A204.1 (cell line): Measurements from ENCODE around the gene HRH3.

Source experiments
- FAIRE-seq: peaks from 2 replicates; lab custom pipeline; 2012; peaks lifted over from hg19 to GRCh38; lab: Jason Lieb, UNC

HRH3 gene

GRCh38 chr20:62197801-62198200, 22.3 kb downstream of the HRH3 start:
- no peak for FAIRE-seq

DNA sequence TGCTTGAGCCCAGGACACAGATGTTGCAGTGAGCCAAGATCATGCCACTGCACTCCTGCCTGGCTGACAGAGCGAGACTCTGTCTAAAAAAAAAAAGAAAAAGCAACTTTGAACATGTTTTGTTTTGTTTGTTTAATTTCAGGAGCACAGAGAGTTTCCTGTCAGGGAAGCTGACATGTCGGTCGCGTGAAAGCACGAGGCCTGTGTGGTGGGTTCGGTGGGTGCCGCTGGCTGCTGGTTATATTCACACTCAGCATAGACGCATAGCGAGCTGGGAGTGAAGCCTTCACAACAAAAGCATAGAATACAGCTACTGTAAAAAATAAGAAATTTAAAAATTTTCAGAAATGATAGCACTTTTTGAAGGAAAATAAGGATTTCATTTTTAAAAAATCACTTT, 22.8 kb downstream of the HRH3 start:
- FAIRE-seq = no peak

DNA sequence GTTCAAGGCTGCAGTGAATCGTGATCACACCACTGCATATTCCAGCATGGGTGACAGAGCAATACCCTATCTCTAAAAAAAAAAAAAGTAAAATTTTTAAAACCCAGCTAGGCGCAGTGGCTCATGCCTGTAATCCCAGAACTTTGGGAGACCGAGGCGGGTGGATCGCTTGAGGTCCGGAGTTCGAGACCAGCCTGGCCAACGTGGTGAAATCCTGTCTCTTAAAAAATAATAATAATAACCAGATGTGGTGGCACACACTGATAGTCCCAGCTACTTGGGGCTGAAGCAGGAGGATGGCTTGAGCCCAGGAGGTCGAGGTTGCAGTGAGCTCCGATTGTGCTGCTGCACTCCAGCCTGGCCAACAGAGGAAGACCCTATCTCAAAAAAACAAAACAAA, 23.8 kb downstream of the HRH3 start:
- FAIRE-seq = no peak

DNA sequence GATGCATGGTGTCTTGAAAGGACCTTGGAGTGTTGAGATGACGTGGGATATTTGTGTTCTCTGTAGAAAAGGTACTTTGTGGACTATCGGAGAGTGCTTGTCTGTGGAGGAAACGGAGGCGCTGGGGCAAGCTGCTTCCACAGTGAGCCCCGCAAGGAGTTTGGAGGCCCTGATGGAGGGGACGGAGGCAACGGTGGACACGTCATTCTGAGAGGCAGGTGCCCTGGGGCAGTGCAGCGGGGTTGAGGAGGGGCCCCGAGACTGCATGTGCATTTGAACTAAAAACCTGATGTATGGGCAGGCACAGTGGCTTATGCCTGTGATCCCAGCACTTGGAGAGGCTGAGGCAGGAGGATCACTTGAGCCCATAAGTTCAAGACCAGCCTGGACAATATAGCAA, 24.3 kb downstream of the HRH3 start:
- FAIRE-seq = no peak

GRCh38 chr20:62195075-62195405, 25.0 kb downstream of the HRH3 start:
- no peak for FAIRE-seq

DNA sequence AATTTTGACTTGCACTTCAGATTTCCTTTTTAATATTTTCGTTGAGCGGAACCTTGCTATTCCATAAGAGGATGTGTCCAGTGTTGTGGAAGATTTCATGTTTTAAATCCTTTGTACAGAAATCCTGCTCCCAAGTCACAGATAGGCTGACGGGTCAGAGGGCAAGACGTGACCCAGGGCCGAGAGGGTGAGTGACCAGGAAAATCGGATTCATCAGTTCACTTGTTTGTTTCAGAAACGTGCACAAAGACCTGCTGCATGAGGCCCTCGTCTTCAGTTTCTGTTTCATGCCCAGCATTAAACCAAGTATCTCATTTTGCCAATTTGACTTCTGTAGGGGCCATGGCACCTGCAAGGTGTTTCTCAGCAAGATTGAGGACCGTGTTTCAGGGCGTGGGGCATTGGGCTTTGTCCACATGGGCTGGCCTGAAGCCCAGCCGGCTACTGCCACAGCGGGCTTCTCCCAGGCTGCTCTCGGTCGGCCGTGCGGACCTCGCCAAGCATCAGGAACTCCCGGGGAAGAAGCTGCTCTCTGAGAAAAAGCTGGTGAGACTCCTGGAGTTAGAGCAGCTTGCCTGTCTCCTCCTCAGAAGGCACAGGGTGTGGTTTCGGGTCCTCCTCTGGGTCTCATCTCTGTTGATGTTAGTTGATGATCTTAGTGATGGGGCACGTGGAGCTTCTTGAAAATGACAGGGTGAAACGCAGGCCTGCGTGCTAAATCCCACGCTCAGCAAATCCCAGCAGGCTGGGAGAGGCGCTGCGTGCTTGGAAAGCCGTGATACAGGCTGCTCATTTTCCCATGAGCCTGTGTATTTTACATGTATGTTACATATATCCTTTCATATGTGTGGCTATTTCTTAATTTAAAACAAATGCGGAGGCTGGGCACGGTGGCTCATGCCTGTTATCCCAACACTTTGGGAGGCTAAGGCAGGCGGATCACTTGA, 26.7 kb downstream of the HRH3 start:
- no peak for FAIRE-seq

DNA sequence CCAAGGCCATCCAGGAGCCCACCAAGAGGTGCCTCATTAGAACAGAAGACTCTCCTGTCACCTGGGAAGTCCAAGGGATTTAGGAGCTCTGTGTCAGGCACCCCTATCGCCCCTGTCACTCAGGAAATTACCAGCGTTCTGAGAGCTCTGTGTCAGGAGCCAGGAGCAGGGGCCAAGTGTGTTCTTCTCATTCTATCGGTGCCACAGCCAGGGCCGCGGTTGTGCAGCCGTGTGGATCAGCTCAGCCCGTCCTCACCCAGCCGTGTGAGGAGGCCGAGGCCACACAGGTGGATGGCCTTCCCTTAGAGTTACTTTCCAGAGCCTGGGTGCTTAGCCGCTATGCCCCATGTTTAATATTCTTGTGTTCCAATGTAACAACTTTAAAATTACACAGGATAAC, 27.4 kb downstream of the HRH3 start:
- no peak for FAIRE-seq

DNA sequence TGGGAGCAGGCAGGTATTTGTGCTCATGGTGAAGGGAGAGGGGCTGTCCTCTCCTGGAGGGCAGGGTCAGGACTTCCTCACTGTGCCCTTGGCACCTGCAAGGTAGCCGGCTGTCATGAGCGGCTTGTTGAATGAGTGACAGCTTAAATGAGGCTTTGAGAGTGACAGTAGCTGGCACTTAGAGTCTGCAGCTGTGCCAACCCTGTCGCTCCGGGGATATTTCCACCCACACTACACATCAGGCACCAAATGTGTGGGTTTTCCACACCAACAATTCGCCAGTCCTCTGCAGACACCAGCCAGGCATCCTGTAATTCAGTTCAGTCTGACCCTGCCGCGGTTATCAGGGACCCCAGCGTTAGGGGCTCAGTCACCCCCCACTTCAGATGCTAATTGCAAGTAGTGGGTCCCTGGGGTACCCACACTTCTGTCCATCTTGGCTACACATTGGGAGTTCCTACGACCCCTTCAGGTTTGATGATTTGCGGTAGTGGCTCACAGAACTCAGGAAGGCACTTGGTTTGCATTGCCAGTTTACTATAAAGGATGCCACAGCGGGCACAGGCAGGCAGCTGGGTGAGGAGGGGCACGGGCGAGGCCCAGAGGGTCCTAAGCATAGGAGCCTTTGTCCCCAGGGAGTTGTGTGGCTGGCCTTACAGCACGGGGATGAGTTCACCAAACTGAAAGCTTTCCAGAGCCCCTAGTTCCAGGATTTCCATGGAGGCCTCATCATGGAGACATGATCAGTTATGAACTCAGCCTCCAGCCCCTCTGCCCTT, 28.1 kb downstream of the HRH3 start:
- FAIRE-seq = no peak

DNA sequence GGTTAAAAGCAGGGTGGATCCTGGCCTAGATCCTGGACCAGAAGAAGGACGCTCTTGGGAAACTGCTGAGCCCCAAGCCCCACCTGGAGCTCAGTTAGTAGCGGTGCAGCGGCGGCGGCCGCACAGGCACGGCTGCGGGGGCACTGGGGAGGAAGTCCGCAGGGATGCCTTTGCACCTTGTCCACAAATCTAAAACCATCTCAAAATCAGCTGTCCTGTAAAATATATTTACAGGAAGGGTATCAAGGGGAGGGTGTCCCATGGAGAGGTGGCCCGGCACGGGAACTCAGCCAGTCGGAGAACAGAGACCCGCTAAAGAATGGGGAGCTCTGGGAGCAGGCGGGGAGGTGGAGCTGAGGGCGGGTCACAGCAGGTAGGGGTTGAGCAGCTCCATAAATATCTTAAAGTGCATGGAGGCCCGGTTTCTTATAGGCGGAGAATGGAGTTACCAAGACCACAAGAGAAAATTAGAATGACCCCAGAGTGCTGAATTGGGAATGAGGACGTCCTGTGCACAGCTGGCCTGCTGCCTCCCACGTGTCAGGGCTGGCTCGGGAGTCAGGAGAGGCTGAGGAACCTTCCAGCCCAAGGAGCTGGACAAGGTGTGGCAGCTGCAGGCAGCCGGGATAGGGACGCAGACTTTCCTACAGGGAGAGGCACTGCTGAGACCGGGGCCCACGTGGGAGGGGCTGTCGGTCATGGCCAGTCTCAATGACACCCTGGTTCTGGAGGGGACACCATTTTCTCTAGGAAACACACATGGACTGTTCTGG, 29.3 kb downstream of the HRH3 start:
- FAIRE-seq = no peak

- no peak for FAIRE-seq
Observed at GRCh38 chr20:62186887-62187866, 32.9 kb downstream of the HRH3 start.

DNA sequence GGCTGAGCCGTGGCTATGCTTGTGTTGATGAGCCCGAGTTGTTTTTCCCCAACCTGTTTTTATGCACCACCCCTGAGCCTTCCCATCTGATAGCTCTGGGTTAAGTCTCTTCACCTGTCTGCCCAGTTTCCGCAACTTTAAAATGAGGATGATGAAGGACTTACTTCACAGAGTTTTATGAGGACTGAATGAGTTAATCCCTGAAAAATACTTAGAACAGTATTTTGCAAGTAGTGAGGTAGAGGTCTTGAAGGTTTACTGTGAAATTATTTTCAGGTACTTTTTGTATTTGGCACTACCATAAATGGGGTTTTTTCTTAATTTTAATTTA, 34.0 kb downstream of the HRH3 start:
- no peak for FAIRE-seq

- no peak for FAIRE-seq
Observed at GRCh38 chr20:62183426-62184142, 36.5 kb downstream of the HRH3 start.

DNA sequence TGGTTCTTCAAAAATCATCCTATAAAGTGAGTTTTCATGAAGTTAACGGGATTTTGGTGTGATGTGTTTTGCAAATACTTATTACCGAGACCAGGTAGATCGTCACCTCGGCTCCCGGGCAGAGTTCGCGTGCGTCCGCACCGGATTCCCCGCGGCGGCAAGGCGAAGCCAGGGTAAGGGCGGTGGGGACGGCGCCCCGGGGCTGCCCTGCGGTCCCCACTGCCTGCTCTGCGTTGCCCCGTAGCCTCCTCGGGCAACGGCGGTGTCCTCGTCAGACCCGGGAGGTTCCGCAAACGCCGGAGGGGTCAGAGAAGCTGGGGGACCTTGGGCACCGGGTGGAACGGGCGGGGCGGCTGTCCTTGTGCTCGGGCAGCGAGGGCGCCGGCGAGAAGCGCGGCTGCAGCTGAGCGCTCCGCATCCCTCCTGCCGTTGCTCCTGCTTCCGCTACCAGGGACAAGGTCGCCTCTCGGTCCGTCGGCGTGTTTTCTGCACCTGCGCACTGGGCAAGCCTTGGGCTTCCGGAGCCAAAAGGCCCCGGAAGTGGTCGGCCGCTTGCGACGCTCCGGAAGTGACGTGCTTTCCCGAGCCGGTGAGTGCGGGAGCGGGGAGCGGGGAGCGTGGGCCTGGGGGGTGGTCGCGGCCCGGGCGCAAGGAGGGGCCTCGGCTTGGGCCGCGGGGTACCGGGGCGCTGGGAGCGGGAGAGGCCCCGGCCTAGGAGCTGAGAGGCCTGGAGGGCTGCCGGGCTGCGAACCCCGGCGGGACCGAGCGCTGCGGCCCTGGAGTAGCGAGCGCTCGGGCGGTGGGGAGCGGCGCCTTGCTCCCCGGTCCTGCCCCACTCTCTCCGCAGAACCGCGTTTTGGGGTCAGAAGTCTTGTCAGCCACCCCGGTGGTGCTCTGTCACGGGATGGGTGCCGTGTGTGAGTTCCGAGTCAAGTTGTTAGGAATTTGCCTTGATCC, 37.3 kb downstream of the HRH3 start, which contains the start of gene MTG2:
Gene MTG2, plus strand, starts transcription at position 560 of the 957 bp plus-strand sequence. CDS start 10,393 bp downstream, outside the sequence.
- FAIRE-seq = no peak

- FAIRE-seq = no peak
Observed at GRCh38 chr20:62181808-62182207, 38.3 kb downstream of the HRH3 start.

DNA sequence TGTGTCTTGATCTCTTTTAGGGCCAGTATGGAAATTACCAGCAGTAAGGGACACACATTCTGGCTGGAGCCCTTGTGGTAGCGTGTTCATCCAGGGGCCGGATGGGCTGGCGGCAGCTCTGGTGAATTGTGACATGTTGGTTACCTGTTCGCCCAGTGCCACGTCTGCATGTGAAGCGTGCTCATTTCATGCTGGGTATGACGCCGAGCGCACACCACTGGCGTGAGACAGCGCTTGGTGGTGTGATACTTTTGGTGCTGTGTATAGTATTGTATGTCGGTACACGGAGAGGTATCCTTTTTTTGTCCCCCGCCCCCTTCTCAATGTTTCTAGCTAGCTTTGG, 40.9 kb downstream of the HRH3 start:
- no peak for FAIRE-seq

GRCh38 chr20:62178316-62179161, 41.5 kb downstream of the HRH3 start:
- FAIRE-seq = no peak

- FAIRE-seq = no peak
Observed at GRCh38 chr20:62177307-62177706, 42.8 kb downstream of the HRH3 start.

- FAIRE-seq = no peak
Observed at GRCh38 chr20:62176866-62177265, 43.2 kb downstream of the HRH3 start.

DNA sequence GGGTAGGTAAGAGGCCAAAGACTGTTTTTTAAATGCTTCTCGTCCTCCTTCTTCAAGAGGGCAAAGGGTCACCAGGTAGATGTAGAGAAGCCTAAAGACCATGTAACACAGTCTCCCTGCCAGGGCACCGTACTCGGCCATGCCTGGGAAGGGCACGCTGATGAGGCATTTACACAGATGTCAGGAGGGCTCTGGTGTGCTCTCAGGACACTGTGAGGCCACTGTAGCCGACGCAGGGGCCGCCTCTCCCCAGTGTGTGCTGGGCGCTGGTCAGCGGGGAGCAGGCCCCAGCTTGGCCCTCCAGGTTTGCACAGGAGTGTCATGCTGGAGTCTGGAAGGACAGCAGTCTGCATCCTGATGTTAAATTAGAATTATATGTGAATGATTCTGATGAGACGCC, 44.4 kb downstream of the HRH3 start:
- no peak for FAIRE-seq
